Iris pigment epithelial cell (primary cell): ENCODE results near the gene FKBP5.
"Not testable (repeated sequence)": the region's sequence is repeated elsewhere in the genome, so short reads cannot be mapped to it uniquely, and the experiment has no call there.

Experiments
- DNase-seq: peaks from one replicate; pipeline ENCODE4 v3.0.0-alpha.2; 2011; ENCODE audit warnings: low read depth

The FKBP5 gene

GRCh38 chr6:35688605-35689322, at the start of gene FKBP5:
TSS of gene FKBP5 (minus strand) at chr6:35688915. CDS start at chr6:35642824, 46,091 bp downstream.
- DNase-seq, result peak; percentile 92

GRCh38 chr6:35737413-35738211, 48.9 kb upstream of the FKBP5 start:
- peak; percentile 85 for DNase-seq

- DNase-seq, result no peak
Measured at GRCh38 chr6:35736982-35737412, 48.3 kb upstream of the FKBP5 start, which contains the start of gene ARMC12. TSS of gene ARMC12 (plus strand) at chr6:35737032. CDS start at chr6:35737109, 77 bp downstream.

GRCh38 chr6:35736253-35736894, 47.7 kb upstream of the FKBP5 start:
- DNase-seq, result peak; percentile 47

GRCh38 chr6:35735452-35735851, 46.7 kb upstream of the FKBP5 start:
- no peak for DNase-seq

GRCh38 chr6:35734319-35734718, 45.6 kb upstream of the FKBP5 start:
- DNase-seq, result not testable (repeated sequence)

GRCh38 chr6:35733633-35734032, 44.9 kb upstream of the FKBP5 start:
- DNase-seq, result no peak

- DNase-seq, result peak; percentile 97
Measured at GRCh38 chr6:35731736-35732532, 43.2 kb upstream of the FKBP5 start.

- peak; percentile 85 for DNase-seq
Measured at GRCh38 chr6:35731414-35731735, 42.7 kb upstream of the FKBP5 start.

- no peak for DNase-seq
Measured at GRCh38 chr6:35730745-35731413, 42.2 kb upstream of the FKBP5 start.

GRCh38 chr6:35729722-35730121, 41.0 kb upstream of the FKBP5 start:
- no peak for DNase-seq

GRCh38 chr6:35728683-35729678, 40.3 kb upstream of the FKBP5 start:
- DNase-seq, result no peak

GRCh38 chr6:35727935-35728682, 39.4 kb upstream of the FKBP5 start:
- DNase-seq, result peak; percentile 99

GRCh38 chr6:35727231-35727934, 38.7 kb upstream of the FKBP5 start:
- peak; percentile 88 for DNase-seq

GRCh38 chr6:35725721-35726438, 37.2 kb upstream of the FKBP5 start:
- peak; percentile 73 for DNase-seq

GRCh38 chr6:35725081-35725708, 36.5 kb upstream of the FKBP5 start:
- DNase-seq, result no peak

GRCh38 chr6:35724471-35724870, 35.8 kb upstream of the FKBP5 start:
- no peak for DNase-seq

GRCh38 chr6:35724059-35724458, 35.3 kb upstream of the FKBP5 start:
- DNase-seq, result no peak
